Measurements from ENCODE around the gene SINHCAF.

GRCh38 chr12:31231611-31232360 lies 94.2 kb downstream of the SINHCAF start:
- no peak for TF ChIP-seq POLR2A (IDR thresholded peaks at IDR 0.05)
- no peak for TF ChIP-seq CTCF (IDR thresholded peaks at IDR 0.05)

Data from breast epithelium (tissue), 3 donors.